ENCODE measurements around the gene ADRA2C. TPM values are rescaled to one million over a fixed set of nuclear protein-coding genes. Genes with fewer than 3 reads are reported as not detected.
A peak's percentile ranks its signal among the peaks of the same experiment; 100 is the strongest.

ADRA2C gene
- total and polyA plus RNA-seq, 7 donors, result 0.33 to 5.2 (median 1.2) TPM; not detected in 2

DNA sequence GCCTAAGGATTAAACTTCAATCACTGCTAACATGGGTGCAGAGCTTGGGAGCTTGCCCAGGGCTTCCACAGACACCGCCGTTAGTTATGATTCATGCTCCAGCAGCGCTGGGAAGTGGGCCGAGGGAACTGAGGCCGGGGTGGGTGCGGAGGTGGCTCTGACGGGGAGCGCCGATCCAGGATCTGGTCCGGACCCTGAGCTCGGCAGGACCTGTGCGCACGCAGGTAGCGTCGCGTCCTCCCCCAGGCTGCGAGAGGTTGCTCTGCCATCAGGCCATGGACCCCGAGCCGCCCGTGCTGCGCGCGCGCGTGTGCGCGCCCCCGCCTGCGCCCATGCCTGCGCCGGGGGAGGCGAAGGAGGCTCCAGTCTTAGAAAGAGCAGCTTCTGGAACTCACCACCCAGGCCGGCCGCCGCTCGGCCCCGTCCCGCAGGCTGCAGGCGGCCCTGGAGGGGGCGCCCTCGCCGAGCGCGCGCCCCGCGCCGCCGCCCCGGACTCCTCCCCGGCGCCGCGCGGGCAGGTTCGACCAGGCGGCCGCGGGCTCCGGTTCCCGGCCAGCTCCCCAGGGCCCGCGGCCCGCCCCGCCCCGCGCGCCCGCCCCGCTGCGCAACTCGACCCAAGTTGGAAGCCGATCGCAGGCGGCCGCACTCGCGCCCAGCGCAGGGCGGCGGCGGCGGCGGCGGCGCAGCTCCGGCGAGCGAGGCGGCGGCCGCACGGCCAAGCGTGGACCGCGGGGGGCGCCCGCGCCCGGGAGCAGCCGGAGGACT, 732 bp upstream of the ADRA2C start:
- Histone ChIP-seq H3K27ac (no peak overlapping the region), H3K9me3 (no peaks in the 10 kb centered on the region), H3K4me3 (peak overlapping the region in 3 of 4 donors; percentile 29 to 45 (median 43)), H3K27me3 (peaks cover 25 to 53% (median 38%) of the 10 kb centered on the region in 3 donors), H3K4me1 (peaks cover 0 to 15% (median 13%) of the 10 kb centered on the region in 4 donors), H3K36me3 (no peaks in the 10 kb centered on the region)
- no peak for DNase-seq
- intact Hi-C loops (cut with DNase I), result no loop called here
- TF ChIP-seq, protein P1, sequence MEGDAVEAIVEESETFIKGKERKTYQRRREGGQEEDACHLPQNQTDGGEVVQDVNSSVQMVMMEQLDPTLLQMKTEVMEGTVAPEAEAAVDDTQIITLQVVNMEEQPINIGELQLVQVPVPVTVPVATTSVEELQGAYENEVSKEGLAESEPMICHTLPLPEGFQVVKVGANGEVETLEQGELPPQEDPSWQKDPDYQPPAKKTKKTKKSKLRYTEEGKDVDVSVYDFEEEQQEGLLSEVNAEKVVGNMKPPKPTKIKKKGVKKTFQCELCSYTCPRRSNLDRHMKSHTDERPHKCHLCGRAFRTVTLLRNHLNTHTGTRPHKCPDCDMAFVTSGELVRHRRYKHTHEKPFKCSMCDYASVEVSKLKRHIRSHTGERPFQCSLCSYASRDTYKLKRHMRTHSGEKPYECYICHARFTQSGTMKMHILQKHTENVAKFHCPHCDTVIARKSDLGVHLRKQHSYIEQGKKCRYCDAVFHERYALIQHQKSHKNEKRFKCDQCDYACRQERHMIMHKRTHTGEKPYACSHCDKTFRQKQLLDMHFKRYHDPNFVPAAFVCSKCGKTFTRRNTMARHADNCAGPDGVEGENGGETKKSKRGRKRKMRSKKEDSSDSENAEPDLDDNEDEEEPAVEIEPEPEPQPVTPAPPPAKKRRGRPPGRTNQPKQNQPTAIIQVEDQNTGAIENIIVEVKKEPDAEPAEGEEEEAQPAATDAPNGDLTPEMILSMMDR (IDR thresholded peaks at IDR 0.05), result no peak
- TF ChIP-seq EP300 (IDR thresholded peaks at IDR 0.05) (no peak), POLR2A (IDR thresholded peaks at IDR 0.05) (no peak), POLR2AphosphoS5 (IDR thresholded peaks at IDR 0.05) (no peak)
- 1 to 3% methylated on average over 101 of the region's 101 CpGs for WGBS, 2 donors

DNA sequence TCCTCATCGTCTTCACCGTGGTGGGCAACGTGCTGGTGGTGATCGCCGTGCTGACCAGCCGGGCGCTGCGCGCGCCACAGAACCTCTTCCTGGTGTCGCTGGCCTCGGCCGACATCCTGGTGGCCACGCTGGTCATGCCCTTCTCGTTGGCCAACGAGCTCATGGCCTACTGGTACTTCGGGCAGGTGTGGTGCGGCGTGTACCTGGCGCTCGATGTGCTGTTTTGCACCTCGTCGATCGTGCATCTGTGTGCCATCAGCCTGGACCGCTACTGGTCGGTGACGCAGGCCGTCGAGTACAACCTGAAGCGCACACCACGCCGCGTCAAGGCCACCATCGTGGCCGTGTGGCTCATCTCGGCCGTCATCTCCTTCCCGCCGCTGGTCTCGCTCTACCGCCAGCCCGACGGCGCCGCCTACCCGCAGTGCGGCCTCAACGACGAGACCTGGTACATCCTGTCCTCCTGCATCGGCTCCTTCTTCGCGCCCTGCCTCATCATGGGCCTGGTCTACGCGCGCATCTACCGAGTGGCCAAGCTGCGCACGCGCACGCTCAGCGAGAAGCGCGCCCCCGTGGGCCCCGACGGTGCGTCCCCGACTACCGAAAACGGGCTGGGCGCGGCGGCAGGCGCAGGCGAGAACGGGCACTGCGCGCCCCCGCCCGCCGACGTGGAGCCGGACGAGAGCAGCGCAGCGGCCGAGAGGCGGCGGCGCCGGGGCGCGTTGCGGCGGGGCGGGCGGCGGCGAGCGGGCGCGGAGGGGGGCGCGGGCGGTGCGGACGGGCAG, 792 bp downstream of the ADRA2C start:
- no peaks in the 10 kb centered on the region for H3K9me3 ChIP-seq
- TF ChIP-seq EP300 (IDR thresholded peaks at IDR 0.05), result no peak
- TF ChIP-seq POLR2A (IDR thresholded peaks at IDR 0.05), result no peak
- TF ChIP-seq, protein P1 (IDR thresholded peaks at IDR 0.05), result no peak
- H3K4me1 ChIP-seq, result peaks cover 0 to 15% (median 13%) of the 10 kb centered on the region in 4 donors
- no peaks in the 10 kb centered on the region for H3K36me3 ChIP-seq
- WGBS, 2 donors, result 14 to 27% methylated on average over 107 of the region's 107 CpGs
- intact Hi-C loops (cut with DNase I), result no loop called here
- H3K27me3 ChIP-seq, result peaks cover 25 to 68% (median 53%) of the 10 kb centered on the region in 3 donors
- peak overlapping the region in 3 of 4 donors; percentile 16 to 43 (median 37) for H3K4me3 ChIP-seq
- H3K27ac ChIP-seq, result peak overlapping the region in 2 of 4 donors; percentile 19 to 35
- no peak for DNase-seq

DNA sequence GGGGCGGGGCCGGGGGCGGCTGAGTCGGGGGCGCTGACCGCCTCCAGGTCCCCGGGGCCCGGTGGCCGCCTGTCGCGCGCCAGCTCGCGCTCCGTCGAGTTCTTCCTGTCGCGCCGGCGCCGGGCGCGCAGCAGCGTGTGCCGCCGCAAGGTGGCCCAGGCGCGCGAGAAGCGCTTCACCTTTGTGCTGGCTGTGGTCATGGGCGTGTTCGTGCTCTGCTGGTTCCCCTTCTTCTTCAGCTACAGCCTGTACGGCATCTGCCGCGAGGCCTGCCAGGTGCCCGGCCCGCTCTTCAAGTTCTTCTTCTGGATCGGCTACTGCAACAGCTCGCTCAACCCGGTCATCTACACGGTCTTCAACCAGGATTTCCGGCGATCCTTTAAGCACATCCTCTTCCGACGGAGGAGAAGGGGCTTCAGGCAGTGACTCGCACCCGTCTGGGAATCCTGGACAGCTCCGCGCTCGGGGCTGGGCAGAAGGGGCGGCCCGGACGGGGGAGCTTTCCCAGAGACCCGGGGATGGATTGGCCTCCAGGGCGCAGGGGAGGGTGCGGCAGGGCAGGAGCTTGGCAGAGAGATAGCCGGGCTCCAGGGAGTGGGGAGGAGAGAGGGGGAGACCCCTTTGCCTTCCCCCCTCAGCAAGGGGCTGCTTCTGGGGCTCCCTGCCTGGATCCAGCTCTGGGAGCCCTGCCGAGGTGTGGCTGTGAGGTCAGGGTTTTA, 1.5 kb downstream of the ADRA2C start:
- intact Hi-C loops (cut with DNase I), result no loop called here
- no peaks in the 10 kb centered on the region for H3K9me3 ChIP-seq
- no peak overlapping the region for H3K4me3 ChIP-seq
- no peaks in the 10 kb centered on the region for H3K36me3 ChIP-seq
- H3K27me3 ChIP-seq, result peaks cover 25 to 75% (median 54%) of the 10 kb centered on the region in 3 donors
- WGBS, 2 donors, result 14 to 18% methylated on average over 58 of the region's 58 CpGs
- peaks cover 0 to 15% (median 13%) of the 10 kb centered on the region in 4 donors for H3K4me1 ChIP-seq
- no peak for DNase-seq
- TF ChIP-seq POLR2A (IDR thresholded peaks at IDR 0.05), result no peak
- TF ChIP-seq EP300 (IDR thresholded peaks at IDR 0.05), result no peak
- TF ChIP-seq, protein P1 (IDR thresholded peaks at IDR 0.05), result no peak
- TF ChIP-seq POLR2AphosphoS5 (IDR thresholded peaks at IDR 0.05), result no peak
- H3K27ac ChIP-seq, result no peak overlapping the region

DNA sequence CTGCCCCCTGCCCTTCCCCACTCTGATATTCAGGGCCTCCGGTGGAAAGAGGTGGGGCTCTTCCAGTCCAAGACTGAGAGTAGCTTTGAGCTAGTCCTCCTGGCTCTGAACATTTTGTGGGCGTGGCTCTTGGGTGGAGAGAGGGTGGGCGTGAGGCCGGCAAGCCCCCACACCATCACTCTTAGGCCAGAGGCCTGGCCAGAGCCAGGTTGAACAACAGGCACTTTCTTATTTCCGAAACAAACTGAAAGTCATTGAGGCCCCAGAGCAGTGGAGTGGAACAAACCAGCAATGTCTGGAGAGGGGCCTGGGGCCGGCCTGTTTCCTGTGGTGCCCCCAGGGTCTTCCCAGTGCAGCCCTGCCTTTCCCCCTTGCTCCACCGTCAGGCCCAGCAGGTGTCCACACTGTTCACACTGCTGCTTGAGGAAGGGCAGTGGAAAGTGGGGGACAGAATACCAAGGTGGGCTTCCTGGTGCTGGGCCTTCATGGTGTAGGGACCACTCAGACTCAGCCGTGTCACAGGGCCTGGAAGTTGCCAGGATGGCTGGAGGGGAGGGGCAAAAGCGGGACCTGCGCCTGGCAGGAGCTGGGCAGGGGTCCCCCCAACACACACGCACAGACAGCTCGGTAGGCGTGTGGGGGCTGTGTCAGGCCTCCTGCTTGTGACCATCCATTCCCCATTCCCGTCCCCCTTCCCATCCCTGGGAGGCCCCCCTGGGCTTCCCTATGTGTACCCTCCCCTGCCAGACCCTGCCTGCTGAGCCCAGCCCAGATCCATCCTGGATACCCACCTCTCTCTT, 2.9 kb downstream of the ADRA2C start:
- WGBS, 2 donors, result 57 to 62% methylated on average over 14 of the region's 14 CpGs
- Histone ChIP-seq H3K9me3 (no peaks in the 10 kb centered on the region), H3K27ac (no peak overlapping the region), H3K4me1 (peaks cover 0 to 15% (median 13%) of the 10 kb centered on the region in 4 donors), H3K27me3 (peaks cover 25 to 88% (median 62%) of the 10 kb centered on the region in 3 donors), H3K36me3 (no peaks in the 10 kb centered on the region), H3K4me3 (no peak overlapping the region)
- intact Hi-C loops (cut with DNase I), result no loop called here
- no peak for DNase-seq
- TF ChIP-seq, protein P1 (IDR thresholded peaks at IDR 0.05), result no peak

All from sigmoid colon (tissue), 7 donors.